ENCODE results near the gene CCL2. TPM values are rescaled to one million over a fixed set of nuclear protein-coding genes. Genes with fewer than 3 reads are reported as not detected.

Gene CCL2
- total RNA-seq, 1 donor from 2014 or later = not detected

DNA sequence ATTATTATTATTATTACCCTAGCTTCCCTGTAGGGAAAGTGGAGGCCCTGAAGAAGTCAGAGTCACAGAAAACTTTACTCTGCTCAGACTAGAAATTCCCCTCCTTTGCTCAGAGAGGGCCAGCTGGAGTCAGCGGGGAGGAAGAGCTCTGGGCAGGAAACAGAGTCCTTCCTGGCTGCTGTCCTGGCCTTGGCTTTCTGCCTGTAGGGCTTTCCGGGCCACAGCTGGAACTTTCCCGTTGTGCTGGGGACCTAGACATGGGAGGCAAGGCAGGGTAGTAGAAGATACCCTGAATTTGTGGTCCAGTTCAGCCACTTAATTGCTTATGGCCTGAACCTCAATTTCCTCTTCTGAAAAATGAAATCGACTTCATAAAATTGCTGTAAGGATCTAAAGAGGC, 14.0 kb upstream of the CCL2 start:
- intact Hi-C loops (cut with micrococcal nuclease) = no loop called here

DNA sequence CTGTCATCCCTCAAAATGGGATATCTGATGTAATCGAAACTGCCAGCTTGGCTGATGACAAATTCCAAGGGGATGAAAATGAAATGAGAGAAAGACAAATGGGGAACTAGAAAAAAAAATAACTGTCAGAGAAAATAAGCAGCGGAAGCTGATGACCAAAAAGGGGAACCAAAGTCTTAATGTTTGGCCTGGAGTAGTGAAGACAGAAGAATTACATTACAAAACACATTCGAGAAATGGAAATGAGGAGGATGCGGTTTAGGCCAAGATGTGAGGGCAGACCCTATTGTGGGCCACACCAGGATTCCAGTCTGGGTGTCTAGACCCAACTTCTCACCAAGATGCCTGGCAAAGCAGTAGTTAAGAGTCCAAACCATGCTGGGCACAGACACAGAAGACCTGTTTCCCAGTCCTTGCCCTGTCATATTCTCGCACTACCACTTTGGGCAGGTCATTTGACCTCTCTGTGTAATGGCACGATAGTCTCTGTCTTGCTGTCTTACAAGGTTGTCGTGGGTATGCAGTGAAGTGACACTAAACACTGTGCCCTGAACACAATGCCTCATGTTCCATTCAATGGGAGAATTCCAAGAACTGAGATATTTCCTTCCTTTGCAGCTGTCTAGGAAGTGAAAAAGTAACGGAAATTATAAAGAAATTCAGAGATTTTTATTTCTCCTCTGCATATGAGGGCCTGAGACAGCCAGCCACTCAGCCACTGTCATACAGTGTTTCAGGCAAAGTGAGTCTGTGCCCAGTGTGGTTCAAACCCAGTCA, 12.3 kb upstream of the CCL2 start:
- intact Hi-C loops (cut with micrococcal nuclease) = no loop called here

GRCh38 chr17:34243364-34244320, 11.4 kb upstream of the CCL2 start:
- intact Hi-C loops (cut with micrococcal nuclease) = no loop called here

GRCh38 chr17:34245351-34245905, 9.7 kb upstream of the CCL2 start:
- intact Hi-C loops (cut with micrococcal nuclease) = no loop called here

GRCh38 chr17:34246446-34246845, 8.6 kb upstream of the CCL2 start:
- intact Hi-C loops (cut with micrococcal nuclease) = no loop called here

- intact Hi-C loops (cut with micrococcal nuclease) = no loop called here
Measured at GRCh38 chr17:34246881-34247280, 8.2 kb upstream of the CCL2 start.

DNA sequence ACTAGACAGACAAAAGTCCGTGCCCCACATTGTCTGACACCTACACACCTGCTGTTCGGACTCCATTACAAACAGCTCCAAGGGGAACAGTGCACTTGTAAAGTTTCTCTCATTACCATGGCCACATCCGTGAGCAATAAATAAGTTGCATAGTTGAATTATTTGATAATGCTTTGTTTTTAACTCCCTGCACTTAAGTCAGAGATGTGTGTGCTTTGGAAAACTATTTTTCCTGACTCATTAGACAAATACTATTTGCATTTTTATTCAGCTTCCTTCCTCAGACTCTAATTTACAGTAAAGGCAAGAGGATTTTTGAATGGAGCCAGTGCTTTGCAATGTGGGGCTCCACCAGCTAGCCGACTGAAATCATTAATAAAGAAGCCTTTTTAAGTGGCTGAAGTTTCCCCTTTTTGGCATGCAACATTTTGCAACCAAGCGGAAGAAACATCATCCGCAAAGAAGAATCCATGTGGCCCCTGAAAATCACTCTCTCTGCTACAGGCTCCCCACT, 6.5 kb upstream of the CCL2 start:
- intact Hi-C loops (cut with micrococcal nuclease) = no loop called here

DNA sequence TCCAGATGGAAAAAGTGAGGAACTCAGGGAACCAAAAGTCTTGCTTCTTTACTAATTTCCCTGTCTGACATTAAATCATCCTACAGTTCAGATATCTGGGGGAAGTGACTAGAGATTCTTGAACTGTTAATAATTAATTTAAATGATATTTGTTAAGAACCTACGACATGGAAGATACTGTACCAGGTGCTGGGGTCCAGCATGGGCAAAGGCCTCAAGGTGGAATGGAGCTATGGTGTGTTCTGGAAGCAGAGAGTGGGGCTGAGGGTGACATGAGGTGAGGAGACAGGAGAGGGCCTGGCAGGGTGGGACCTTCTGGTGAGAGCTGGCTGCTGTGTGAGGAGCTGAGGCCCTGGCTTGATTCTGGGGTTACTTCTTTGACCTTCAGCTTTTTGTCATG, 6.0 kb upstream of the CCL2 start:
- intact Hi-C loops (cut with micrococcal nuclease) = no loop called here

- intact Hi-C loops (cut with micrococcal nuclease) = no loop called here
Measured at GRCh38 chr17:34249478-34249877, 5.6 kb upstream of the CCL2 start.

DNA sequence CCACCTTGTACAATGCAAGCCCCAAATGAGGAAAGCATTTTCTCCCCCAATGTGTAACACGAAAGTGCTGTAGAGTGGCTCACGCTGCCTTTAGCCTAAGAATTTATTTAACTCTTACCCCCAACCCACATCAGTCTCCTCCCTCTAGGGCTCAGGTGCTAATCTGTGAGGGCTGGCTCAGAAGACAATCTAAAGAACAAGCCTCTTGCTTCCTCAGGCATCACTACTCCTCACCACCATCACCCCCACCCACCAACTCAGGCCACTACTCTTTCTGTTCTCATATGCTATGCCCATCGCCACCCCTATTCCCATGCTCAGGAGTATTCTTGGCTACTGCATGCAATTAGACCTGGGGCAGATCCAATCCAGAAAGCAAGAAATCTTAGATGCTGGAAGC, 3.9 kb upstream of the CCL2 start:
- intact Hi-C loops (cut with micrococcal nuclease) = no loop called here

GRCh38 chr17:34252095-34252443, 3.0 kb upstream of the CCL2 start:
- intact Hi-C loops (cut with micrococcal nuclease) = no loop called here

- intact Hi-C loops (cut with micrococcal nuclease) = no loop called here
Measured at GRCh38 chr17:34252444-34253138, 2.5 kb upstream of the CCL2 start.

- intact Hi-C loops (cut with micrococcal nuclease) = no loop called here
Measured at GRCh38 chr17:34253139-34253525, 2.0 kb upstream of the CCL2 start.

GRCh38 chr17:34254146-34254545, 939 bp upstream of the CCL2 start:
- intact Hi-C loops (cut with micrococcal nuclease) = no loop called here

- intact Hi-C loops (cut with micrococcal nuclease) = no loop called here
Measured at GRCh38 chr17:34255381-34255732, 272 bp downstream of the CCL2 start.

DNA sequence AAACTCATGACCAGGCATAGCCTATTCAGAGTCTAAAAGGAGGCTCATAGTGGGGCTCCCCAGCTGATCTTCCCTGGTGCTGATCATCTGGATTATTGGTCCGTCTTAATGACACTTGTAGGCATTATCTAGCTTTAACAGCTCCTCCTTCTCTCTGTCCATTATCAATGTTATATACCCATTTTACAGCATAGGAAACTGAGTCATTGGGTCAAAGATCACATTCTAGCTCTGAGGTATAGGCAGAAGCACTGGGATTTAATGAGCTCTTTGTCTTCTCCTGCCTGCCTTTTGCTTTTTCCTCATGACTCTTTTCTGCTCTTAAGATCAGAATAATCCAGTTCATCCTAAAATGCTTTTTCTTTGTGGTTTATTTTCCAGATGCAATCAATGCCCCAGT, 756 bp downstream of the CCL2 start:
- intact Hi-C loops (cut with micrococcal nuclease) = no loop called here

DNA sequence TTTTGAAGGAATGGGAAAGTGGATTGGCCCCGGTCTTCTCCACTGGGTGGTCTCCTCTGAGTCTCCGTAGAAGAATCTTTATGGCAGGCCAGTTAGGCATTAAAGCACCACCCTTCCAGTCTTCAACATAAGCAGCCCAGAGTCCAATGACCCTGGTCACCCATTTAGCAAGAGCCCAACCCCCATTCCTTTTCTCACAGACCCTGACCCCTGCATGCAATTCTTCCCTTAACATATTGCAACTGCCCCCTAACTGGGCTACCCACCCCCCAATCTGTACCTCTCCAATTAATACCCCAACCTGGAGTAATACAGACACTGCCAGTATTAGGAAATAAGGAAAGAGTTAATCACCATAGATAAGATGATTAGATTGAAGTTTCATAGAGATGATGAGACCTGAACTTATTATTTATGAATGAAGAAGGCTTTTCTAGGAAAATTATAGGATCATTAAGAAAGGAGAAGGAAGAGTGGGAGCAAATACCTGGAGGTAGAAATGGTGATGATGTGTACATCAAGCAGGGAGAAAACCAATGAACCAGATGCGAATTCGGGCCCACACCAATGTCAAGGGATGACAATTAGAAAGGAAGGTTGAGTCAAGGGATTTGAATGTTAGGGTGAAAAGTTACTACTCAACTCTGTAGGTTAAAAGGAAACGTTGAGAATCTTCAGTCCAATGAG, 2.4 kb downstream of the CCL2 start:
- intact Hi-C loops (cut with micrococcal nuclease) = no loop called here

GRCh38 chr17:34257986-34258326, 2.9 kb downstream of the CCL2 start:
- intact Hi-C loops (cut with micrococcal nuclease) = no loop called here

- intact Hi-C loops (cut with micrococcal nuclease) = no loop called here
Measured at GRCh38 chr17:34259146-34259545, 4.1 kb downstream of the CCL2 start.

DNA sequence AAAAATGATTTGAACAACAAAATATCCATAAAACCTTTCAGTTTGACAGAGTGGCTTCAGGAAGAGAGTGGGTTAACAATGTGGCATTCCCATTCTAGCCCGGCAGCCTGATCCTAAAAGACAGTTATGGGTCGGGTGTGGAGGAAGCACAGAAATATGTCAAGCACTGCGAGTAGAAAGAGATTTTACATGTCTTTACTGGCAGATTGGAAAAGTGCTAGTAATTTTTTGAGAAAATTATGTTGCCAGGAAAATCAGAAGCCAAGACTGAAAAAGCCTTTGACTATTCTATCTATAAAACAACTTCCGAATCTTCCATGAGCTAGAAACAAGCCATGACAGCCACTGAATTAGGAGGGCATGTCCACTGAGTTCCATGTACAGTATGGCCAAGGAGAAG, 5.8 kb downstream of the CCL2 start:
- intact Hi-C loops (cut with micrococcal nuclease) = no loop called here
